Measurements from ENCODE around the gene OR13J1.

- TF ChIP-seq CTCF (IDR thresholded peaks at IDR 0.05; ENCODE audit: insufficient read depth, low read length) = peak; percentile 83
- no peak for TF ChIP-seq POLR2AphosphoS5 (IDR thresholded peaks at IDR 0.05; ENCODE audit: low read depth)
Observed at GRCh38 chr9:35882263-35882848, 12.2 kb upstream of the OR13J1 start.

All from HL-60 (cell line).